SK-N-SH treated with all-trans-retinoic acid at 6 μM for 48 hours (cell line): Measurements from ENCODE around the gene KIF14.
"Not testable (repeated sequence)": the region's sequence is repeated elsewhere in the genome, so short reads cannot be mapped to it uniquely, and the experiment has no call there.

Experiments
- ATAC-seq: fragments of 200-7000 bp; cut with Tn5 transposase; 3 replicates; pipeline ENCODE4 v1.9.1; 2020; ENCODE audit warnings: mild to moderate bottlenecking, moderate library complexity
- ARNTL ChIP-seq: fragments of 450-650 bp; formaldehyde crosslinking; IDR thresholded peaks from 2 replicates; pipeline ENCODE4 v1.5.0; 2020; ENCODE audit warnings: low read depth, mild to moderate bottlenecking, moderate library complexity, borderline replicate concordance
- BACH2 ChIP-seq: fragments of 250-450 bp; sonication (Bioruptor Pico); IDR thresholded peaks from 2 replicates; pipeline ENCODE4 v1.9.0; 2021; ENCODE audit warnings: mild to moderate bottlenecking, borderline replicate concordance
- CSDC2 ChIP-seq: fragments of 250-450 bp; sonication (Bioruptor Pico); IDR thresholded peaks from 2 replicates; pipeline ENCODE4 v1.5.0; 2020; ENCODE audit warnings: mild to moderate bottlenecking, moderate library complexity
- ESRRG ChIP-seq: fragments of 250-450 bp; sonication (Bioruptor Pico); IDR thresholded peaks from 2 replicates; pipeline ENCODE4 v1.6.1; 2021; ENCODE audit warnings: mild to moderate bottlenecking
- GLIS3 ChIP-seq: fragments of 250-450 bp; sonication (Bioruptor Pico); IDR thresholded peaks from 2 replicates; pipeline ENCODE4 v1.5.0; 2020; ENCODE audit warnings: mild to moderate bottlenecking, moderate library complexity
- OSR1 ChIP-seq: fragments of 250-450 bp; sonication (Bioruptor Pico); IDR thresholded peaks from 2 replicates; pipeline ENCODE4 v1.8.0; 2022; ENCODE audit warnings: moderate library complexity, mild to moderate bottlenecking, inconsistent platforms
- PPARA ChIP-seq: fragments of 250-450 bp; sonication (Bioruptor Pico); IDR thresholded peaks from 2 replicates; pipeline ENCODE4 v1.5.0; 2020; ENCODE audit warnings: mild to moderate bottlenecking, borderline replicate concordance
- RARB ChIP-seq: fragments of 250-450 bp; sonication (Bioruptor Pico); IDR thresholded peaks from 2 replicates; pipeline ENCODE4 v1.8.0; 2021; ENCODE audit warnings: mild to moderate bottlenecking, moderate library complexity
- SNAI2 ChIP-seq: fragments of 250-450 bp; sonication (Bioruptor Pico); IDR thresholded peaks from 2 replicates; pipeline ENCODE4 v1.5.0; 2020; ENCODE audit warnings: mild to moderate bottlenecking, moderate library complexity
- TCF4 ChIP-seq: fragments of 250-450 bp; sonication (Bioruptor Pico); IDR thresholded peaks from 2 replicates; pipeline ENCODE4 v1.8.0; 2021; ENCODE audit warnings: mild to moderate bottlenecking, moderate library complexity, borderline replicate concordance
- TOX ChIP-seq: fragments of 250-450 bp; sonication (Bioruptor Pico); IDR thresholded peaks from 2 replicates; pipeline ENCODE4 v1.8.0; 2021; ENCODE audit warnings: mild to moderate bottlenecking, moderate library complexity, borderline replicate concordance
- ZC3H10 ChIP-seq: fragments of 250-450 bp; sonication (Bioruptor Pico); IDR thresholded peaks from 2 replicates; pipeline ENCODE4 v1.5.1; 2021; ENCODE audit warnings: mild to moderate bottlenecking, moderate library complexity
- ZFP3 ChIP-seq: fragments of 250-450 bp; sonication (Bioruptor Pico); IDR thresholded peaks from 2 replicates; pipeline ENCODE4 v1.5.0; 2020; ENCODE audit warnings: mild to moderate bottlenecking, moderate library complexity
- ZFP30 ChIP-seq: fragments of 450-650 bp; formaldehyde crosslinking; IDR thresholded peaks from 2 replicates; pipeline ENCODE4 v1.5.0; 2022; ENCODE audit warnings: mild to moderate bottlenecking, moderate library complexity
- ZNF70 ChIP-seq: fragments of 450-650 bp; formaldehyde crosslinking; IDR thresholded peaks from 2 replicates; pipeline ENCODE4 v1.5.0; 2020; ENCODE audit warnings: mild to moderate bottlenecking, moderate library complexity
- TF ChIP-seq, protein P1 (sequence below): fragments of 250-450 bp; sonication (Bioruptor Pico); IDR thresholded peaks from 2 replicates; pipeline ENCODE4 v1.8.0; 2020; ENCODE audit warnings: mild to moderate bottlenecking, moderate library complexity, borderline replicate concordance
- TF ChIP-seq, protein P2 (sequence below): fragments of 250-450 bp; sonication (Bioruptor Pico); IDR thresholded peaks from 2 replicates; pipeline ENCODE4 v1.8.0; 2021; ENCODE audit warnings: low read depth, mild to moderate bottlenecking, moderate library complexity, borderline replicate concordance
- TF ChIP-seq, protein P3 (sequence below): fragments of 250-450 bp; sonication (Bioruptor Pico); IDR thresholded peaks from 2 replicates; pipeline ENCODE4 v1.5.1; 2020; ENCODE audit warnings: low read depth, mild to moderate bottlenecking, moderate library complexity

The KIF14 gene

DNA sequence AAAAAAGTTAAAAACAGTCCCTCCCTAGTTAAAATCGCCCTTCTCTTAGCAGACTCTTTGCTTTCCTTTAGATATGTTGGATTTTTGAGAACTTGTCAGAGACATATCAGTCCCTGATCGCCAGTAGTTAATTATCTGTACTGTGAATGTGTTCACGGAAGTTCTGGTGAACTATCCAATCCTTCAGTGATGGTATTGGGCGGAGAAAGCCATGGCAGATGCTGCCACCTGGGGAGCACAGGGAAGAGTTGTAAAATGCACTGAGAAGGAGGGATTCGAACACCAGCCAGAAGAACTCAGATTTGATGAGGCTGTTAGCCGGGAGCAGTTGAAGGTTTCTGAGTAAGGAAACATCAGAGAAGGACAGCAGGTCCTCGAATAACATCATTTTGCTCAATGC, 17.5 kb upstream of the KIF14 start (continued):
- no peak for TF ChIP-seq ARNTL (CRISPR knock-in tag)
- TF ChIP-seq SNAI2 (CRISPR knock-in tag), result no peak
- no peak for TF ChIP-seq TCF4
- no peak for TF ChIP-seq RARB (CRISPR knock-in tag)
- TF ChIP-seq ESRRG (CRISPR knock-in tag), result no peak

DNA sequence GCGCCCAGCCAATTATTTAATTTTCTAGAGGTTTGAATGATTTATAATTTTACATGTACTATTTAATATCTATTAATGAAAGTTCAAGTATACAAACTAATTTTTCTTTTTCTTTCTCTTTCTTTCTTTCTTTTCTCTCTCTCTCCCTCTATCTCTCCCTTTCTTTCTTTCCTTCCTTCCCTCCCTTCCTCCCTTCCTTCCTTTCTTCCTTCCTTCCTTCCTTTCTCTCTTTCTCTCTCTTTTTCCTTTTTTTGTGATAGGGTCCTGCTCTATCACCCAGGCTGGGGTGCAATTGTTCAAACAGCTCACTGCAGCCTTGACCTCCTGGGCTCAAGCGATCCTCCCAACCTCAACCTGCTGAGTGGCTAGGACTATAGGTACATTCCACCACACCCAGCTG, 16.1 kb upstream of the KIF14 start:
- no peak for ATAC-seq
- TF ChIP-seq ZFP3 (CRISPR knock-in tag) (no peak), BACH2 (CRISPR knock-in tag) (no peak), TOX (CRISPR knock-in tag) (no peak), ZC3H10 (CRISPR knock-in tag) (no peak), ZFP30 (CRISPR knock-in tag) (no peak), SNAI2 (CRISPR knock-in tag) (no peak), OSR1 (no peak), RARB (CRISPR knock-in tag) (no peak), TCF4 (no peak), ZNF70 (CRISPR knock-in tag) (no peak), GLIS3 (no peak), CSDC2 (CRISPR knock-in tag) (no peak), PPARA (CRISPR knock-in tag) (no peak), ARNTL (CRISPR knock-in tag) (no peak)
- TF ChIP-seq, protein P1, sequence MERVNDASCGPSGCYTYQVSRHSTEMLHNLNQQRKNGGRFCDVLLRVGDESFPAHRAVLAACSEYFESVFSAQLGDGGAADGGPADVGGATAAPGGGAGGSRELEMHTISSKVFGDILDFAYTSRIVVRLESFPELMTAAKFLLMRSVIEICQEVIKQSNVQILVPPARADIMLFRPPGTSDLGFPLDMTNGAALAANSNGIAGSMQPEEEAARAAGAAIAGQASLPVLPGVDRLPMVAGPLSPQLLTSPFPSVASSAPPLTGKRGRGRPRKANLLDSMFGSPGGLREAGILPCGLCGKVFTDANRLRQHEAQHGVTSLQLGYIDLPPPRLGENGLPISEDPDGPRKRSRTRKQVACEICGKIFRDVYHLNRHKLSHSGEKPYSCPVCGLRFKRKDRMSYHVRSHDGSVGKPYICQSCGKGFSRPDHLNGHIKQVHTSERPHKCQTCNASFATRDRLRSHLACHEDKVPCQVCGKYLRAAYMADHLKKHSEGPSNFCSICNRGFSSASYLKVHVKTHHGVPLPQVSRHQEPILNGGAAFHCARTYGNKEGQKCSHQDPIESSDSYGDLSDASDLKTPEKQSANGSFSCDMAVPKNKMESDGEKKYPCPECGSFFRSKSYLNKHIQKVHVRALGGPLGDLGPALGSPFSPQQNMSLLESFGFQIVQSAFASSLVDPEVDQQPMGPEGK (CRISPR knock-in tag), result no peak
- TF ChIP-seq, protein P2, sequence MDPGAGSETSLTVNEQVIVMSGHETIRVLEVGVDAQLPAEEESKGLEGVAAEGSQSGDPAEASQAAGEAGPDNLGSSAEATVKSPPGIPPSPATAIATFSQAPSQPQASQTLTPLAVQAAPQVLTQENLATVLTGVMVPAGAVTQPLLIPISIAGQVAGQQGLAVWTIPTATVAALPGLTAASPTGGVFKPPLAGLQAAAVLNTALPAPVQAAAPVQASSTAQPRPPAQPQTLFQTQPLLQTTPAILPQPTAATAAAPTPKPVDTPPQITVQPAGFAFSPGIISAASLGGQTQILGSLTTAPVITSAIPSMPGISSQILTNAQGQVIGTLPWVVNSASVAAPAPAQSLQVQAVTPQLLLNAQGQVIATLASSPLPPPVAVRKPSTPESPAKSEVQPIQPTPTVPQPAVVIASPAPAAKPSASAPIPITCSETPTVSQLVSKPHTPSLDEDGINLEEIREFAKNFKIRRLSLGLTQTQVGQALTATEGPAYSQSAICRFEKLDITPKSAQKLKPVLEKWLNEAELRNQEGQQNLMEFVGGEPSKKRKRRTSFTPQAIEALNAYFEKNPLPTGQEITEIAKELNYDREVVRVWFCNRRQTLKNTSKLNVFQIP (CRISPR knock-in tag), result no peak
- TF ChIP-seq, all 23 proteins: peak for 0

DNA sequence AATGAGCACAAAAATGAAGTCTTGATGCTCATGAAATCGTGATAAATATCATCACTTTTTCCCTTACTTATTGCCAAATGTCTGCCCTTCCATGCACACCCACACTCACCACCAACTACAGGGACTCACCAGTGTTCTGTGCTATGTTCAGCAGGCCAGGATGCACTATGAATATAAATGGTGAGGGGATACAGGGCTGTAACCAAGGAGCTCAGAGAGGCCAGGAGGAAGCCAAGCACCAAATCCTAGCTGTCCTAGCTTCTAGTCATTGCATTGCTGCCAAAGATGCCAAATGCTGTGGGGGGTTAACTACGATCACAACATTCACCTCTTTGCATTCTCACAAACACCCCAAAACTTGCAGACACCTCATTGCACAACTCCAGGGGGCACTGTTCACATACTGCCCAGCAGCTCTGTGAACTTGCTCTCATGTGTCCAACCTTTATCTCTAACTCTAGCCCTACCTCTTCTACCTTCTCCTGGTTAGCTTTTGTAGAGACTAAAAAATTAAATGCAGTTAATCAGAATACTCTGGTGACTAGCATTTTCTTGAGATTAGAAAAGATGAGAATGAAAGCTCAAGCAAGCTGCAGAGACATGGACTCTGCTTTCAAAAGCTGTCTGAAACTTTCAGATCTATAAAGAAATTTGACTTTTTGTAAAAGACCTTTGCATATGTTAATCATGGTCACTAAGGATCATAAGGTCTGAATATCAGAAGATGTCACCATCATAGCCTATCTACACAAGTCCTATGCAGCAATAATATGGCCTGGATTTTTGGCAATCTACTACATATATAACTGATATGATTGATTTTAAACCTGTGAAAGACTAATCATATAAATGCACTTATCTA, 13.9 kb upstream of the KIF14 start:
- TF ChIP-seq, protein P3, sequence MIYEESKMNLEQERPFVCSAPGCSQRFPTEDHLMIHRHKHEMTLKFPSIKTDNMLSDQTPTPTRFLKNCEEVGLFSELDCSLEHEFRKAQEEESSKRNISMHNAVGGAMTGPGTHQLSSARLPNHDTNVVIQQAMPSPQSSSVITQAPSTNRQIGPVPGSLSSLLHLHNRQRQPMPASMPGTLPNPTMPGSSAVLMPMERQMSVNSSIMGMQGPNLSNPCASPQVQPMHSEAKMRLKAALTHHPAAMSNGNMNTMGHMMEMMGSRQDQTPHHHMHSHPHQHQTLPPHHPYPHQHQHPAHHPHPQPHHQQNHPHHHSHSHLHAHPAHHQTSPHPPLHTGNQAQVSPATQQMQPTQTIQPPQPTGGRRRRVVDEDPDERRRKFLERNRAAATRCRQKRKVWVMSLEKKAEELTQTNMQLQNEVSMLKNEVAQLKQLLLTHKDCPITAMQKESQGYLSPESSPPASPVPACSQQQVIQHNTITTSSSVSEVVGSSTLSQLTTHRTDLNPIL (CRISPR knock-in tag), result no peak
- no peak for TF ChIP-seq CSDC2 (CRISPR knock-in tag)
- TF ChIP-seq BACH2 (CRISPR knock-in tag), result no peak
- TF ChIP-seq ZFP3 (CRISPR knock-in tag), result no peak
- TF ChIP-seq, protein P2 (CRISPR knock-in tag), result no peak
- TF ChIP-seq, all 23 proteins: peak for 0
- ATAC-seq, result no peak

DNA sequence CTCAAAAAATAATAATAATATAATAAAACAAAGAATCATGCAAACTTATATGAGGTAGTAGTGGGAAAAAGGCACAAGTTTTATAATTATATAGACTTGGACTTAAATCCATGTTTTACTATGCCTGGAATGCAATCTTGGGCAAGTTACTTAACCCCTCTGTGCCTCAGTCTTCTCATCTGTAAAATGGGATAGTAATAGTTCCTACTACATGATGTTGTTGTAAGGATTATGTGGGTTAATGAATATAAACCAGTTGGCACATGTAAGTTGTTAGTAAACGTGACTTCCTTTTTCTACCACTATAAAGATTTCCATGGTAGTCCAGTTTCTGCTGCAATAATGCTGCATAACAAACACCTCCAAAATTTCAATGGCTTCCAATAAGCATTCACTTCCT, 10.8 kb upstream of the KIF14 start:
- TF ChIP-seq ARNTL (CRISPR knock-in tag), result no peak
- no peak for TF ChIP-seq ZFP3 (CRISPR knock-in tag)
- no peak for ATAC-seq

DNA sequence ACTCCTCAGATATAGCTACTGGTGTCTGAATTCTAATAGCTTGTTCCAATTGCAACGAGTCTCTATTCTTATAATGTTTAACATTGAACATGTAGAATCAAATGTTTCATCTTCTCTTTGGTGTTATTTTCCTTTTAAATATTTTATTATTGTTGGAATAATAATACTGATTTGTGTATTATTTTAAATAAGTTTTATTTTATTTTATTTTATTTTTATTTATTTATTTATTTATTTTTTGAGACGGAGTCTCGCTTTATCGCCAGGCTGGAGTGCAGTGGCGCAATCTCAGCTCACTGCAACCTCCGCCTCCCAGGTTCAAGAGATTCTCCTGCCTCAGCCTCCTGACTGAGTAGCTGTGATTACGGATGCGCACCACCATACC, 10.0 kb upstream of the KIF14 start:
- not testable (repeated sequence) for ATAC-seq
